ENCODE measurements around the gene MTUS2.
"Not testable (repeated sequence)": the region's sequence is repeated elsewhere in the genome, so short reads cannot be mapped to it uniquely, and the experiment has no call there.

Gene MTUS2

DNA sequence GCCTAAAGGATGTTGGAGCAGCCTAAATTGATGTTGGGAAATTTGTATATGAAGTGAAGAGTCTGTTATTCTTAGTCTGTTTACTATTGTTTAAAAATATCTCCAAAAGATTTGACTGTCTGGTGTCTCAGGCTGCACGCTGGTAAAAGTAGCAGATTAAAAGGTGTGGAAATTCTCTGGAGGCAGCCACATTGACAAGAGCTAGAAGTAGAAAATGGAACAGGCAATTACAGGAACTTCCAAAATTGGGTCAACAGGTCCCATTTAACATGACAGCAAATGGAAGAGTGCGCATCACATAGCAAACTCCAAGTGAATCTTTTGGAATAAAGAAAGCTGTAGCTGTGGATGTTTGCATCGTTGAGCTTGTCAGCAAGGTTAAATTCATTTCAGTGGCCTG lies 138.3 kb downstream of the MTUS2 start:
- no peak for DNase-seq (ENCODE audit: low spot score)

DNA sequence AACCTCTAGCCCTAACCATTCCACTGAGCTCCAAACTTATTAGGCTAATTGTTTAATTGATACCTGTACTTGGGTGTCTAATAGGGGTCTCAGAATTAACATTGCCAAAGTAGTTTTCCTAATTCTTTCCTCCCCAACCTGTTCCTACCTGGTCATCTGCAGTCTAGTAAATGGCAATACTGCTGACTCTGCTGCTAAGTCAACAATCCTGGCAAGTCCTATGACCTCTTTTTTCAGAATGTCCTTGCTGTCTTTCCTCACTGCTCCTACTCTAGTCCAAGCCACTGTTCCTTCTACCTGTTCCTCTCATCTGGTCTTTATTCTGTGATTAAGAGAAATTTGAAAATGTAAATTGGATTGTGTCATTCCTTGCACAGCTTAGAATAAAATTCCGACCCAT lies 143.9 kb downstream of the MTUS2 start:
- DNase-seq (ENCODE audit: low spot score), result no peak

DNA sequence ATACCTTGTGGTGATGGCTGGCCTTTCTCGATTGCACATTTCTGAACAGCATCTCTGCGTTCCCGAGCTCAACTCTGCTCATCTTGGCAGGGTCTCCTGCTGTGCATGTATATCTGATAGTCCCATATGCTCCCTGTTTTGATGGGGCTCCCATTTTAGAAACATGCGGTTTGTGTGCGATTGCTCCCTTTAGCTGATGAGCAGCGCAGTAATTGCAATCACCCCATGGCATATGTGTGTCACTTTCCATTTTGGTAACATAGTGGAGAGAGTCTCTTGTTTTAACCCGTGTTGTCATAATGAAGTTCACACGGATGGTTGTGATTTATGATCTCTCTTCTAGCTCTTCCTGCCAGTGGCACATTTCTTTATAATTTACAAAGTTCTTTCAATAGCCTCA lies 144.7 kb downstream of the MTUS2 start:
- no peak for DNase-seq (ENCODE audit: low spot score)

DNA sequence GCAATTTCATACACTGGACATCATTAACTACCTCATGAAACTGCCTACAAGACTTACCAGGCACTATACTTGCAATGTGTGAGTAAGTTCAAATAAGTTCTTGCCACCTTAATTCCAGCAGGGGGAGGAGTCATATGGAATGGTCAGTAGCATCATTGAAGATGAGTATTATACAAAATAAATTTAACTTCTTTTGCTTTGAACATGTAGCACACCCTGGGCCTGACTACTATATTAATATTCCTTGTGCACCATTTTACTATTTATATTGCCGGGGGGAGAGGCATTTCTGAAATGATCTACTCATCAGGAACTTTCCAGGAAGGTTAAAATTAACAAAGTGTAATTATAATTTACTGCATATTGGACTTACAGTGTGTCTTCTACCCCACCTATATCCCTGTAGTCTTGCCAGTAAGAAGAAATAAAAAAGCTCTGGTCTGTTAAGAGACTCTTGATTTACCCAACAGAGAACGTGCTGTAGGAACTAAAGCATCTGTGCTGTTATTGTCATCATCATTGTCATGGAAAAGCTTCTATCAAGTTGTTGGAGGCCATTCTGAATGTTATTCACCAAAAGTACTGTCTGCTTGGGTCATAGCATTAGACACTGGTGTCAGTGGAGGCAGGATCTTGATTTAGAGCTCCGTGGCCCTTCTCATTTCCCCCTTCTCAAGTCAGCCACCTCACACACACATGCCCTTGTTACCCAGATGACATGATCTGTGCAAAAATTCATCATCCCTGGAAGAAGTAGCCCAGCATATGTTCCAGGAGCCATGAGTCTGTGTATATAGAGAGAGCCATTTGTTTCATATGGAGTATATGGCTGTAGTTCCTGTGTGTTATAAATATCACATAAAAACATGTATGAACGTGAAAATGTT lies 147.1 kb downstream of the MTUS2 start:
- no peak for DNase-seq (ENCODE audit: low spot score)

DNA sequence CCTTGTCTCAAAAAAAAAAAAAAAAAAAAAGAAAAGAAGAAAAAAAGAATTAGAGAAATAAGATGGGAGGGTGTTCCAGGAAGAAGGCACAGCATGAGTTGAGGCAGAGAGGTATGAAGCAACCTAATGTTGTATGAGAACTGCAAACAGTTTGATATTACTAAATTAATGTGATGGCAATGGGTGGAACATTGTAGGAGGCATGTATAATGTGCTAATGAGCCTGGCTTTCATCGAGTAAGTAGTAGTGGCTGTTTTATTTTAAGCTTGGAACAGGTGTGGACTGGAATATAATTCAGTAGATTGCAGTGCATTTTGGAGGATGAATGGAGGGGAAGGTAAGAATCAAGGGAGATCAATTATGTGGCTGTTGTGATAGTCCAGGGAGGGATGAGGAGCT lies 156.1 kb downstream of the MTUS2 start:
- DNase-seq (ENCODE audit: low spot score), result no peak

DNA sequence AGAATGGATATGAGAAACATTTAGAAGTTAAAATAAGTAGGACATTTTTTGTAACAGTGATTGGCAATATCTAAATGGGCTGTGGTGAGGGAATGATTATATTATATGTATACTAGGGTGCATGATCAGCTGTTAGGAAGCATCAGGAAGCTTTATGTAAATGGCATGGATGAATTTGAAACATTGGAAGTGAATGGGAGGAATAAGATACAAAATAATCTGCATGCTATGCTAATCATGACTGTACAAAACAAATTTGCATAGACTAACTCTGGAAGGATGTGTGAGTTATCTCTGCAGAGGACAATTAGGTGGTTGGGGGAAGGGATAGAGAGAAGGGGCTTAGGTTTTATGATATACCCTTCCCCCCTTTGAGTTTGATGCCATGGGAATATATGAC lies 156.5 kb downstream of the MTUS2 start:
- DNase-seq (ENCODE audit: low spot score), result no peak

DNA sequence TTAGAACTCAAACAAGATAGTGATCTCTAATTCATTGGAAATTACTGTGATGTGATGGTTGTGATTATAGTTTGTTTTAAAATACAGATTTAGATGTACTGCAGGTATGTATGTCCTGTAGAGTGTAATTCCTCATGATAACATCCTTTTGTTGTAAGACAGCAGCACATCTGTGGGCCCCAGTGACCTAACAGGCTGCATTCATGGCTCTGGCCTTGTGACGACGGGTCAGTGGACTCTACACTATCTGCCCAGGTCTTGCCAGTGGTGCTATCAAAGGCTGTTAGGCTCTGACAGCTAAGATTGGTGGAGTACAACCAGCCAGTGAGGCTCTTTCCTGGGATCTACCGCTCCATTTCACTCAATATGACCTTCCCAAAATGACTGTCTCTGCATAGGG lies 158.4 kb downstream of the MTUS2 start:
- DNase-seq (ENCODE audit: low spot score), result no peak

DNA sequence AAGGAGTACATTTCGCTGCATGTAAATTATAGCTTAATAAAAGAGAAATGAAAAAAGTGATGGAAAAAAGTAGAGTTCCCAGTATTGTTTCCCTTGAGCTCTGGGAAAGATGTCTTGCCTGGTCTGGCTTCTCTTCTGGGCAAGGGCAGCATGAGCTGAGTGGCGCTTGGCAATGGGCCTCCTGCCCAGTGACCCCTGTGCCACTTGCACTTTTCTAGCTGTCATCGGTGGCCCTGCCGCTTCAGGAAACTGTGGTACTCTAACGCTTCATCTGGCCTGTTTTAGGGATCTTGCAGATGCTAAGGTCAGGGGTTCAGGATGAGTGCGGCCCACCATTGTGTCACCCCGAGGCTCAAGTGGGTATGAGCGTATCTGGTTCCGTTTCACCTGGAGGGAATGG lies 161.4 kb downstream of the MTUS2 start:
- no peak for DNase-seq (ENCODE audit: low spot score)

DNA sequence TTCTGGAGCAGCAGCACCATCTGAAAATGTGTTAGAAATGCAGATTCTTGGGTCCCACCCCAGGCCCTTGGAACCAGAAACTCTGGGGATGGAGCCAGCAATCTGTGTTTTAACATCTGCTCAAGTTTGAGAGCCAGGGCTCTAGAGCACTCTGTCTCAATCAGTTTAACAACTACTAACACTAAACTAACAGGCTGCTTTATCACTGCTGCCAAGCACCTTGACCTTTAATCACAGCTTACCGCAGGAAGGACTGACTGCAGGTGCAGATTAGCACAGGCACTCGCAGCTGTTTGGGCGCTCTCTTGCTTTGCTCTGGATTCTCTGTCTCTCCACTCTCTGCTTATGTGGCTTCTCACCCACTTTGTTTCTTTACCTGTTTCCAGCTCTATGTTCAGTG lies 163.5 kb downstream of the MTUS2 start:
- DNase-seq (ENCODE audit: low spot score), result no peak

DNA sequence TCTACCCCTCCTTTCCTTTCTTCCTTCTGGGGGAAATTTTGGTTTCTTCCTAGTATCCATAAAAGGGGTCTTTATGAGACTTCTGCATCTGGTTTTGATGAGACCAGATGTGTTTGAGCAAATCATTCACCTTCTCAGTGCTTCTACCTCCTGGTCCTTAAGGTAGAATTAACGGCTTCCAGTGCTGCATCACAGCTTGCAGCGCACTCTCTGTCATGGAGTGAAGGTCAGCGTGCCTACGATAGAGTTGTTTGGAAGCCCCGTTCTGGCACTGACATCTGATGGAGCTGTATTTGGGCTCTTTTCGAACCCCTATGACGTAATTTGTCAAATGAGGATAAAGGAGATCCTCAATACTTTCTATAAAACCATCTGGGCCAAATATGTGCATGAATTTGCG lies 164.2 kb downstream of the MTUS2 start:
- DNase-seq (ENCODE audit: low spot score), result no peak

DNA sequence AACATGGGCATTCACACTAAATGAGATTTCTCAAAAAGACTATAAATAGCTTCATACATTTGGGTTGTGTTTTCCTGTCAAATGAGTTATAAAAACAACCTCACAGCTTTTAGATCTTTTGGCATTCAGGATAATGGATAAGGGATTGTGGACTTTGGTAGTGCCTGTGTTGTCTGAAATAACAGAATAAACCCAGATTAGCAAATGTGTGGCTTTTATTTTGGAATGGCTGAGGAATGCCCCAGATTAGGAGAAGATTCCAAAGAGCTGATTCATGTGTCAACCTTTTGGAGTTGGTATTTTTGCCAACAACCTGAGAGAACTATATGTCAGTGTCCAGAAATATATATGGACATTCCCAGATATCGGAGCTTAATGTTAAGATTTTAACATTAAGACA lies 164.7 kb downstream of the MTUS2 start:
- DNase-seq (ENCODE audit: low spot score), result no peak

DNA sequence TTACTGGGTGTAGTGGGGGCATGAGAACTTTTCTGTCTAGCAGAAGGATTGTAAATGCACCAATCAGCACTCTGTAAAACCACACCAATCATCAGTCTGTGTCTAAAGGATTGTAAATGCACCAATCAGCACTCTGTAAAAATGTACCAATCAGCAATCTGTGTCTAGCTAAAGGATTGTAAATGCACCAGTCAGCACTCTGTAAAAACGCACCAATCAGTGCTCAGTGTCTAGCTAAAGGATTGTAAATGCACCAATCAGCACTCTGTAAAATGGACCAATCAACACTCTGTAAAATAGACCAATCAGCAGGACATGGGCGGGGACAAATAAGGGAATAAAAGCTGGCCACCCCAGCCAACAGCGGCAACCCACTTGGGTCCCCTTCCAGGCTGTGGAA lies 170.2 kb downstream of the MTUS2 start:
- not testable (repeated sequence) for DNase-seq (ENCODE audit: low spot score)

DNA sequence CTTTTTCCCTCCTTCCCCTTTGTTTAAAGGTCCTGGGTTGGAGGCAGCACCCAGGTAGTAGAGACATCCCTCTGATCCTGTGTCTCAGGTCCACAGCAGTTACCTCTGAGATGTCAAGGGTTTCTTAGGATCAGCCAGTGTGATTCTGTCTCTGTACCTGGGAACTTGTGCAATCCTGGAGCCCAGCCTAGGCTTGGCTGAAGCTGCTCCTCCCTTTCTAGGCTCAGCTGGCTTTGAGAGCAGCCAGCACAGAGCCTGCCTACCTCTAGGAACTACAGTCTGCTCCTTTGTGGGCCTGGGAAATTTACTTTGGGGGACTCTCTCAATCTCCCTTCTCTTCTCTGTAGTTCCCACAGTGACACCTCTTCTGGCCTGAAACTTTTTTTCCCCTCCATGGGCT lies 171.6 kb downstream of the MTUS2 start:
- DNase-seq (ENCODE audit: low spot score), result no peak

DNA sequence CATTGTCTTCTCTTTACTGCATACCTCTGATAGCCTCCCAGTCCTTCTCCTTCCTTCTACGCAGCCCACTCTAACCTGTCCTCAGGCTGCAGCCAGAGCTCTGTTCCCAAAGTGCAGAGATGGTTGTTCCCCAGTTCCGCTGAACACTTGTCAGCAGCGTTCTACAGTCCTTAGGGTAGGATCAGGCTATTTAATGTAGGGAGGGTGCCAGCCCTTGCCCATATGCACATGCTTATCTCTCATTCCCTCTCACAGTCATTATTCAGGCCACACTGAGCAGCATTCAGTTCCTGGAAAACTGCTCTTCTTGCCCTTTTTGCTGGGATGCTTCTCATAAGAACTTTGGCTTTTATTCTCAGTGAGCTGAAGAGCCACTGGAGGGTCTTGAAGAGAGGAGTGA lies 180.7 kb downstream of the MTUS2 start:
- DNase-seq (ENCODE audit: low spot score), result no peak

DNA sequence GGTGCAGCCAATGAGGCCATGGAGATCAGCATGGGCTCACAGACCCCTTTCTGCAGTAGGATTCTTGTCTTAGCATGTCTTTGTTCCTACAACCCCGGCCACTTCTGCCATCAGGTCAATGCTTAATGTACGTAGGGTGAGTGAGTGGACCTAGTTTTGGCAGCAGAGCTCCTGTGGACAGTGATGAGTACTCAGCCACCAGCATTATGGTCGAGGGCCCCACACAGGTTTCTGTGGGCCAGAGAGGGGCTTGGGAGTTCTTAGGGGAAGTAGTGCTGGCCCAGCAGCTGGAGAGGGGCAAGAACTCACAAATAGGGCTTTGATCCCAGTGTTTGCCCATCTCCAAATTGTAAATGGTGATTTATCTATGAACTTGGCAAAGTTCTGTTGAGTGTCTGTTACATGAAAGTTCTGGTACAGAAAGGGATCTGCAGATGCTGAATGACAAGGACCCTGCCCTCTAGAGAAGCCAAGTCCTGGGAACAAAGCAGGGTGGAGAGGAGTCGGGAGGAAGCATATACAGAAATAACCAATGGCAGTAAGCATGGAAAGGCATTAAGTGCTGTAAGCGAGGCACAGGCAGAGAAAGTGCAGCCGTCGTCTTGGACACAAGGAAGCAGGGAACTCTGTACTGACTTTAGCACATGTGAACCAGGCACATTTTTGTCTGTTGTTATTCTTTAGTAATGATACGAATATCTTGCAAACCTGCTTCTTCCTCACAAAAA lies 185.1 kb downstream of the MTUS2 start:
- DNase-seq (ENCODE audit: low spot score), result no peak

DNA sequence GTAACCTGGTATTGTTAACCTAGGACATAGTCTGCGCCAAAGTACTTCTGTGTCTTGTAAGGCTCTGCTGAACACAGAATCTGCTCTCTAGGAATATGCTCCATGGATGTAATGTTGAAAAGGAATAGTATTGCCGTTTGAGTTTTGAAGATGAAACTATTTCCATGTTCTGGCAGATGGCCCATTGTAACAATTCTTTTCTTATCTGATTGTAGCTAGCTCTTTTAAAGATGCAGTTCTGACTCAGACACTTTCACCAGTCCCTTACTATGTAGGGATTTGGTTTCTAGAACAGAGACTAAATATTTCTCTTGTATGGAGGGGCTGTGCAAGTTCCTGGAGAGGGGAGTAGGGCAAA lies 185.6 kb downstream of the MTUS2 start:
- DNase-seq (ENCODE audit: low spot score), result no peak

DNA sequence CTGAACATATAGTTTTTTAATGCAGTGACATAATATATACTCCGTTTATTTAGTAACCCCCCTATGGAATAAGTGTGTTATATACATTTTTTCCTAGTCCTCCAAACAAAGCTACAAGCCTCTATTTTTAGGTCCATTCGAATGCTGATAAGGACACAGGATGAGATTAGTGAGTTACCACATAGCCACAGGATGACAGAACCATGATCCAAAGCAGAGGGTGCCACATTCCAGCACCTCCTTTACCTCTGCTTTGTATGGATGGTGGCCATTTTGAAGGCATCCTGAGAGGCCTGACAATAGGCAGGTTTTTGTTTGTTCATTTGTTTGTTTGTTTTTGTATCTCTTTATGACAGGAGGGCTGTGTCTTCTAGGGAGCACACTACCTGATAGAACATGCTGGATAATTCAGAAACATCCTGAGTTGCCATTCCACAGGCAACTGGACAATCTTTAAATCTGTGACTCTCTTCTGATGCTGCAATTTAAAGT lies 186.3 kb downstream of the MTUS2 start:
- DNase-seq (ENCODE audit: low spot score), result no peak

DNA sequence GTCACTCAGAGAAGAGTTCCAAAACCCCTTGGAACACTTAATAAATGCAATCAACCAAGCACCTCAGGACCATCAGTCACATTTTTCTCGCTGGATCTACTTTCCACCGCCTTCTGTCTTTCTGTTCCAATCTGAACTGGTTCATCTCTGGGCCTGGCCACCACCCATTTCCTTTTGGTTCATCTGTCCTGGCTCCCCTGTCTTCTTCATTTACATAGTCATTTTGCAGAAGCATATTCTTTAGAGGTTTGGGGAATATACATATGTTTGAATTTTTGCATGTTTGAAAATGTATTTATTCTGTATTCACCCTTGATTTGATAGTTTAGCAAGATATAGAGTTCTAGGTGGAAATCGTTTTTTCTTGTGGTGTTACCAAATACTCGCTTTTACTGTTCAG lies 188.2 kb downstream of the MTUS2 start:
- DNase-seq (ENCODE audit: low spot score), result no peak

DNA sequence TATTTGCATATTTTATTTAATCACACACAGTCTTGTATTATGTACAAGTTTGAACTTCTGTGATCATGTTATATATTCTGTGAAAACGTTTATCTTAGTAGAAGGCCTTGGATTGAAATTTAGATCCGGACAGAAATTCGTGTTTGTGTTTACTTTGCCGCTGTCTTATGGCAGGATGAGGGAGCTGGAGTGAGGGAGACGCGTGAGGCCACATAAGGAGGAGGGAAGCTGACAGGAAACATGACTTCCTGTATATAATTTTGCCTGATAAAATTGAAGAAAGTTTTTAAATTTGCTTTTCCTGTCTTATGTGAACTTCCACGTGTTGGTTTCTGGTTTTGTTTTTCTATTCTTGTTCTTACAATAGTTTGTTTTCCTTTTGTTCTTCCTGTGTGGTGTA lies 200.2 kb downstream of the MTUS2 start:
- no peak for DNase-seq (ENCODE audit: low spot score)

DNA sequence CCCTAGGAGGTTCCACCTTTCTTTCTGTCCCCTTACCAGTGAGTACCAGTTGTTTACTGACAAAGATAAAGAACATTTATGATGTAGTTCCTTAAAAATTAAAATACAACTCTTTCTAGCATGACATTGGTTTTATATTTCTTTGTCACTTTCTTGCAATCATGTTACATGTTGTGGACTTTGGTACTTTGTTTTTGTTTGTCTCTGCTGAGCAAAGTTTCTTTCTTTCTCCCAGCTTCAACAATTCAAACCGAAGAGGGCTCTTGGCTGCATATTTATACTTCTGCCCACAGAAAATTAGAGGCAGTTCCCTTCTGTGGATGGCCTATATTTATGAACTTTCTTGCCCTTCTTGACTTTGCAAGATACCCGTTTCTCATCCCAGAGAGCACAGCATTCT lies 201.2 kb downstream of the MTUS2 start:
- DNase-seq (ENCODE audit: low spot score), result no peak

DNA sequence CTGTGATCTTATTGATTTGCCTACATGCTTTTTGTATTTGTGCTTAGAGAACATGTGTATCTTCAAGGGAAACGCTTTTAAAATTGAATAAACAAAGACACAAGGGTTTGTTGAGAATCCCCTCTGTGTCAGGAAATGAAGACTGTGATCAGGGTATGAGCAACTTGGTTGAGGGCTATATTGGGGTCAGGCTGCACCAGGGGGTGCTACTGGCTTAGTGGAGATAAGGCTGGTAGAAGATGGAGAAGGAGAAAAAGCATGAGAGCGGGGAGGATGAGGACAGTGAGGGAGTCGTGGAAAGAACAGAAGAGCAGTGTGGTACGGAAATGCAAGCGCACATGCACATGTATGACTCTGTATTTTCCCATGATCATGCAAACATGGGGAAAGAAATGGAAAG lies 201.6 kb downstream of the MTUS2 start:
- no peak for DNase-seq (ENCODE audit: low spot score)

DNA sequence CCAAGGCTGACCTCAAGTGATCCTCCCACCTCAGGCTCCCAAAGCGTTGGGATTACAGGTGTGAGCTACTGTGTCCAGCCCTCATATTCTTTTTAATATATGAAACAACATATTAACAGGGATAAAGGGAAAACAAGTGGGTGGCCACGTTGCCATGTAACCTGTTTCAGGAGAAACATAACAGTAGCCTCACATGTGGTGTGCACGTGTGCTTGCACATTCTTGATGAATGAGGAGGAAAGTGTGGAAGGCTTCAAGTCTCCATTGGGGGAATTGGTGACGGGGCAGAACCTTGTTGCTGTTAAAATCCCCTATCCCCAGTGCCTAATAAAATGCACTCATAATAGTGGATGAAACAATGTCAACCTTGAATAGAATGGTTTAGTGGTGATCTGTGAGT lies 202.3 kb downstream of the MTUS2 start:
- DNase-seq (ENCODE audit: low spot score), result no peak

DNA sequence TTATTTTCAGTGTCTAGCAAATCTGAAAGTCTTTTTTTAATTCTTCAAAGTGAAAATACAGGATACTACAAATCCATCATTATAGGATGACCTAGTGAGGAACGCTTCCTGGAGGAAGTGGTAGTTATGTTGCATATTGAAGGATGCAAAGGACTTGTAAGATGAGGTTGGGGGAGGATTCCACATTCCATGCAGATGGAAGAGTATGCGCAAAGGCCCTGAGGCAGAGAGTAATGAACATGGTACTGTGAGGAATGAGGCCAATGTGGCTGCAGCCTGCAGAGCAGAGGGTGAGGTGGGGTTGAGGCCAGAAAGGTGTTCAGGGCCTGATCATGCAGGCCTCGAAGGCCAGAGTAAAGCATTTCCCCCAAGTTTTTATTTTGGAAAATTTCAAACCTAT lies 202.8 kb downstream of the MTUS2 start:
- no peak for DNase-seq (ENCODE audit: low spot score)

DNA sequence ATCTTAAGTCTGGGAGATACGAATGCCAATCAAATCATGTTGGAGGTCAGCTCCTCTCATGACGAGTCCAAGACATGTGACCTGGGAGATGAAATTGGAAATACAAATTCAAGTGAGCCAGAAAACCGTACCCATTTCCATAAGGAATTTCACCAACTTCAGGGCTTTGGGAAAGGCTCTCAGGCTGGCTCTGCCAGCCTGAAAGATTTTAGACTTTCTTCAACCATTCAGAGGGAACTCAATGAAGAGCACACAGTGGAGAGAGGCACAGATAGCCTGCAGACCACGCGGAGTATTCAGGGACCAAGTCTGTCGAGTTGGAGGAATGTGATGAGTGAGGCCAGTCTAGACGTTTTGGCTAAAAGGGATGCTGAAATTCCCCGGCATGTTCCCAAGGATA lies 204.6 kb downstream of the MTUS2 start:
- DNase-seq (ENCODE audit: low spot score), result no peak

All from Ammon's horn (tissue), 1 donor.